Mesothelial cell of epicardium (in vitro differentiated cells): ENCODE measurements around the gene PNPLA6. TPM values are rescaled to one million over a fixed set of nuclear protein-coding genes. Genes with fewer than 3 reads are reported as not detected.
A peak's percentile ranks its signal among the peaks of the same experiment; 100 is the strongest.

Experiments used
- DNase-seq, 2 experiments: peaks; one replicate each; pipeline ENCODE4 v3.0.0; 2021; ENCODE audit warnings: low spot score in 2 of 2; ENCODE audit not compliant: unreplicated experiment in 2 of 2
- H3K27ac Mint-ChIP-seq: 2 replicates; pipeline ENCODE4 v1.8.0; 2021; ENCODE audit warnings: mixed read lengths
- H3K27me3 Mint-ChIP-seq: 2 replicates; pipeline ENCODE4 v1.8.0; 2021; ENCODE audit warnings: low read depth, mixed read lengths
- H3K36me3 Mint-ChIP-seq: 2 replicates; pipeline ENCODE4 v1.8.0; 2021; ENCODE audit warnings: mixed read lengths
- H3K4me1 Mint-ChIP-seq: 2 replicates; pipeline ENCODE4 v1.8.0; 2021; ENCODE audit warnings: mixed read lengths
- H3K4me3 Mint-ChIP-seq: 2 replicates; pipeline ENCODE4 v1.8.0; 2021; ENCODE audit warnings: mild to moderate bottlenecking, moderate library complexity, mixed read lengths
- H3K9me3 Mint-ChIP-seq: 2 replicates; pipeline ENCODE4 v1.8.0; 2021; ENCODE audit warnings: mixed read lengths
- CTCF ChIP-seq: fragments of 200-600 bp; sonication (generic); IDR thresholded peaks from one replicate; pipeline ENCODE4 v1.5.0; 2021; ENCODE audit warnings: antibody characterized with exemption; ENCODE audit not compliant: unreplicated experiment
- total RNA-seq: library from RNA; stranded (reverse); gene quantifications from 3 replicates; pipeline ENCODE4 v1.2.1, GENCODE V29; 2021

Gene PNPLA6
- 100 to 117 TPM (median 112 TPM) in 3 replicates for total RNA-seq

DNA sequence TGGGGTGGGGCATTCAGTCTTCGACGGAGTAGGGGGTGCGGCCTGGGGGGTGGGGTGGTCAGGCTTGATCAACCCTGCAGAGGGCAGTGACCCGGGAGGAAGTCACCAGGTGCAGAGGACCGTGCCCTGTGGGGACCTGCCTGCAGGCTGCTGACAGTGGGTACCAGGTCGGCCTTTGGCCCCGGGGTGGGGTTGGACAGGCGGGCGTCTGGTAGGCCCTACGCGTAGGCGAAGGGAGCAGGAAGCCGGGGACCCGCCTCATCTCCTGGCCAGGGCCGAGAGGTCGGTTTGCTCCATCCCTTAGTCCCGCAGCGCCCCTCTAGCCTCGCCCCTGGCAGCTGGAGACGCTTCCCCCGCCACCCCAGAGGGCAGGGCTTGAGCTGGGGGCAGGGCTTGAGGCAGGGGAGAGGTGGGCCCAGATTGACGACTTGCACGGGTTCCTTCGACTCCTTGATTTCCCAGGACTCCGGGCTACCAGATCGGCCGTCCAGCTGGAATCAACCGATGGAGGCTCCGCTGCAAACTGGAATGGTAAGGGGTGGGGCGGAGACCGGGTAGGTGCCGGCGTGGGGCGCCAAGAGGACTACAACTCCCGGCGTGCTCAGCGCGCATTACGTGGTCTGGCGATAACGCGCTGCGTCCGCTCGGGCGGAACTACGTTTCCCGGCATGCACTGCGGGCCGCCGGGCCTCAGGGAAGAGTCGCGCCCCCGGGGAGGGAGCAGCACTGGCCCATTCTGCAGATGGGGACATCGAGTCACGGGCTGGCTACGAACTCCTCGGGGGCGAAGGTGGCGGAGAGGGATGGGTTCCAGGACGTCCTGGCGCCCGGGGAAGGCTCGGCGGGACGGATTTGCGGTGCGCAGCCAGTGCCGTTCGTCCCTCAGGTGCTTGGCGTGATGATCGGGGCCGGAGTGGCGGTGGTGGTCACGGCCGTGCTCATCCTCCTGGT lies at the start of gene PNPLA6:
Gene PNPLA6 (plus strand): TSS at position 671 of the 951 bp plus-strand sequence. CDS start 72 bp downstream, at position 743.
- no peaks in the 10 kb centered on the region for H3K9me3 Mint-ChIP-seq
- DNase-seq, result peak; percentile 95 to 96
- peak within 1 kb of the TSS; percentile 98 for H3K27ac Mint-ChIP-seq
- H3K36me3 Mint-ChIP-seq, result peaks cover 11% of the 10 kb centered on the region
- peaks cover 7% of the 10 kb centered on the region for H3K4me1 Mint-ChIP-seq
- peak within 1 kb of the TSS; percentile 94 for H3K4me3 Mint-ChIP-seq
- TF ChIP-seq CTCF, result no peak
- no peaks in the 10 kb centered on the region for H3K27me3 Mint-ChIP-seq

DNA sequence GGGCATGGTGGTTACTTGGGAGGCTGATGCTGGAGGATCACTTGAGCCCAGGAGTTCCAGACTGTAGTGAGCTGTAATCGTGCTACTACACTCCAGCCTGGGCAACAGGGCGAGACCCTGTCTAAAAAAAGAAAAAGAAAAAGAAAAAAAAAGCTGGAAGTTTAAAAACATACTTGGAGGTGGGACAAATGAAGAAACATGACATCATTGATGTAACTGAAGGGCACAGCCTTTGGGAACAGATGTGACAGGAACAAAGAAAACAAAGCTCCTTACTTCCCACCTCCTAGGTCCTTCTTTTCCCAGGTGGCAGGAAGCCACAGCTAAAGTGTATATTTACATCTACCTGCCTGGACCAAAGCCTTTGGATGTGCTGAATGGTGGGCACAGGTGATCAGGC lies 48.6 kb upstream of the PNPLA6 start:
- no peaks in the 10 kb centered on the region for H3K27me3 Mint-ChIP-seq

GRCh38 chr19:7488736-7489353 lies 46.7 kb upstream of the PNPLA6 start, which contains the start of gene PEX11G:
Gene PEX11G, minus strand, starts transcription at chr19:7489035. Its CDS starts 25 bp downstream, at chr19:7489010.
- Mint-ChIP-seq H3K4me1 (peaks cover 9% of the 10 kb centered on the region), H3K27me3 (no peaks in the 10 kb centered on the region), H3K4me3 (peak within 1 kb of the TSS; percentile 68), H3K9me3 (no peaks in the 10 kb centered on the region), H3K36me3 (no peaks in the 10 kb centered on the region), H3K27ac (peak within 1 kb of the TSS; percentile 97)
- peak; percentile 95 to 98 for DNase-seq
- no peak for TF ChIP-seq CTCF

More for the DNA sequence above, 48.6 kb upstream of the PNPLA6 start:
- Mint-ChIP-seq H3K36me3 (no peaks in the 10 kb centered on the region), H3K9me3 (no peaks in the 10 kb centered on the region), H3K4me1 (peaks cover 17% of the 10 kb centered on the region), H3K4me3 (peak overlapping the region; percentile 4), H3K27ac (peak overlapping the region; percentile 82)
- TF ChIP-seq CTCF, result no peak
- no peak for DNase-seq

GRCh38 chr19:7489609-7490044 lies 45.9 kb upstream of the PNPLA6 start:
- no peak for DNase-seq
- no peak for TF ChIP-seq CTCF
- Mint-ChIP-seq H3K4me1 (peaks cover 9% of the 10 kb centered on the region), H3K4me3 (peak overlapping the region; percentile 60), H3K27me3 (no peaks in the 10 kb centered on the region), H3K27ac (peak overlapping the region; percentile 97), H3K9me3 (no peaks in the 10 kb centered on the region), H3K36me3 (no peaks in the 10 kb centered on the region)

DNA sequence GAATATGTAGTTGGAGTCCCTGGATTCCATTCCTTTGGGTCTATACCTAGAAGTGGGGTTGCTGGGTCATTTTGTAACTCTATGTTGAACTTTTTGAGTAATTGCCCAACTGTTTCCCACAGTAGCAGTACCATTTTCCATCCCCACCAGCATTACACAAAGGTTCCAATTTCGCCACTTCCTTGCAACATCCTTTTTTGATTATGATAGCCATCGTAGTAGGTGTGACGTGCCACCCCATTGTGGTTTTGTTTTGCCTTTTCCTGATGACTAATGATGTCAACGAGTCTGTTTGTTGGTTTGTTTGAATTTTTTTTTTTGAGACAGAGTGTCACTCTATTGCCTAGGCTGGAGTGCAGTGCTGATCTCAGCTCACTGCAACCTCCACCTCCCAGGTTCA lies 43.4 kb upstream of the PNPLA6 start:
- Mint-ChIP-seq H3K4me1 (peaks cover 11% of the 10 kb centered on the region), H3K27me3 (no peaks in the 10 kb centered on the region), H3K27ac (no peak overlapping the region), H3K4me3 (no peak overlapping the region), H3K36me3 (no peaks in the 10 kb centered on the region), H3K9me3 (no peaks in the 10 kb centered on the region)
- no peak for DNase-seq
- no peak for TF ChIP-seq CTCF
